ENCODE data around the gene MEN1. TPM values are rescaled to one million over a fixed set of nuclear protein-coding genes. Genes with fewer than 3 reads are reported as not detected.
A peak's percentile ranks its signal among the peaks of the same experiment; 100 is the strongest.

MEN1 gene
- total RNA-seq, 3 donors from 2014 or later = 11.4 to 19.0 (median 14.8) TPM

DNA sequence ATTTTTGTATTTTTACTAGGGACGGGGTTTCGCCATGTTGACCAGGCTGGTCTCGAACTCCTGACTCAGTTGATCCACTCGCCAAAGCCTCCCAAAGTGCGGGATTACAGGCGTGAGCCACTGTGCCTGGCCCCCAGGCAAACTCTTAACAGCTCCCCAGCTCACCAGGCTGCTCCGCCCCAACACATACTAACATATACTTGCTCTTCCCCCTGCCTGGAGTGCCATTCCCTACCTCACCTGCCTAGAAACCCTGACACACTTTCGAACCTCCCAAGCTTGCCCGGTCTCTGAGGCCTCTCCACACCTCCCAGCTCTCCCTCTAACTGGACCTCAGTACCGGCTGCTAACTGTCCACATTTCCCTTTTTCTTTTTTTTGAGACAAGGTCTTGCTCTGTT lies 15.8 kb downstream of the MEN1 start:
- no peaks in the 10 kb centered on the region for H3K9me3 ChIP-seq
- no peak overlapping the region for H3K4me3 ChIP-seq
- no peak for TF ChIP-seq POLR2A (IDR thresholded peaks at IDR 0.05)
- no peak for TF ChIP-seq POLR2AphosphoS5 (IDR thresholded peaks at IDR 0.05)
- TF ChIP-seq CTCF (IDR thresholded peaks at IDR 0.05) = no peak
- H3K27me3 ChIP-seq = no peaks in the 10 kb centered on the region
- DNase-seq (ENCODE audit: low spot score in 2 of 2) = no peak
- intact Hi-C loops (cut with DNase I; ENCODE audit: low total_unique reads) = no loop called here
- H3K4me1 ChIP-seq = no peaks in the 10 kb centered on the region
- H3K36me3 ChIP-seq = no peaks in the 10 kb centered on the region
- no peak overlapping the region for H3K27ac ChIP-seq

GRCh38 chr11:64793271-64794160 lies 16.8 kb downstream of the MEN1 start:
- no peaks in the 10 kb centered on the region for H3K9me3 ChIP-seq
- no peaks in the 10 kb centered on the region for H3K4me1 ChIP-seq
- no peak overlapping the region for H3K4me3 ChIP-seq
- no peaks in the 10 kb centered on the region for H3K27me3 ChIP-seq
- intact Hi-C loops (cut with DNase I; ENCODE audit: low total_unique reads) = no loop called here
- H3K27ac ChIP-seq = peak overlapping the region in 1 of 2 donors; percentile 52
- no peak for DNase-seq (ENCODE audit: low spot score in 2 of 2)
- no peak for TF ChIP-seq POLR2AphosphoS5 (IDR thresholded peaks at IDR 0.05)
- no peak for TF ChIP-seq CTCF (IDR thresholded peaks at IDR 0.05)
- no peak for TF ChIP-seq POLR2A (IDR thresholded peaks at IDR 0.05)
- no peaks in the 10 kb centered on the region for H3K36me3 ChIP-seq

GRCh38 chr11:64792482-64792881 lies 17.9 kb downstream of the MEN1 start:
- intact Hi-C loops (cut with DNase I; ENCODE audit: low total_unique reads) = no loop called here
- no peaks in the 10 kb centered on the region for H3K27me3 ChIP-seq
- no peaks in the 10 kb centered on the region for H3K36me3 ChIP-seq
- no peaks in the 10 kb centered on the region for H3K9me3 ChIP-seq
- TF ChIP-seq POLR2AphosphoS5 (IDR thresholded peaks at IDR 0.05) (no peak), POLR2A (IDR thresholded peaks at IDR 0.05) (no peak), CTCF (IDR thresholded peaks at IDR 0.05) (no peak)
- no peak overlapping the region for H3K4me3 ChIP-seq
- peak overlapping the region in 1 of 2 donors; percentile 7 for H3K27ac ChIP-seq
- DNase-seq (ENCODE audit: low spot score in 2 of 2) = no peak
- H3K4me1 ChIP-seq = no peaks in the 10 kb centered on the region

- TF ChIP-seq POLR2A (IDR thresholded peaks at IDR 0.05) (no peak), POLR2AphosphoS5 (IDR thresholded peaks at IDR 0.05) (no peak), CTCF (IDR thresholded peaks at IDR 0.05) (no peak)
- Histone ChIP-seq H3K27me3 (no peaks in the 10 kb centered on the region), H3K4me1 (no peaks in the 10 kb centered on the region), H3K4me3 (no peak overlapping the region), H3K9me3 (no peaks in the 10 kb centered on the region), H3K27ac (no peak overlapping the region), H3K36me3 (no peaks in the 10 kb centered on the region)
- intact Hi-C loops (cut with DNase I; ENCODE audit: low total_unique reads) = no loop called here
- no peak for DNase-seq (ENCODE audit: low spot score in 2 of 2)
These were observed 18.5 kb downstream of the MEN1 start for GRCh38 chr11:64791781-64792291.
